K562 (cell line): ENCODE measurements around the gene PARS2. TPM values are rescaled to one million over a fixed set of nuclear protein-coding genes. Genes with fewer than 3 reads are reported as not detected.

Experiments
- CBFA2T3 ChIP-seq: fragments of 450-650 bp; IDR thresholded peaks from 2 replicates; pipeline ENCODE4 v1.6.1; 2017
- CTCF ChIP-seq, 3 experiments: IDR thresholded peaks in 2 of 3; conservative IDR thresholded peaks in 1 of 3; 2 replicates each; pipeline ENCODE4 v1.5.1; 2011 to 2012; ENCODE audit warnings: low read length in 3 of 3, mild to moderate bottlenecking in 3 of 3, control low read depth in 2 of 3, improper control_type of control experiment in 1 of 3, inconsistent platforms in 1 of 3, low read depth in 1 of 3, mixed read lengths in 1 of 3, moderate library complexity in 1 of 3; ENCODE audit not compliant: insufficient read depth in 2 of 3
- FOXP4 ChIP-seq: sonication (generic); formaldehyde crosslinking; IDR thresholded peaks from 2 replicates; pipeline ENCODE4 v1.8.0; 2022; ENCODE audit warnings: mild to moderate bottlenecking, missing genetic modification reagents, borderline replicate concordance
- HCFC1 ChIP-seq: IDR thresholded peaks from 2 replicates; pipeline ENCODE4 v1.6.1; 2012; ENCODE audit warnings: low read depth, low read length, improper control_type of control experiment
- MYC ChIP-seq, 2 experiments: fragments of 250-450 bp in 1 of 2; sonication (Bioruptor Pico) in 1 of 2; IDR thresholded peaks; 2 replicates each; pipeline versions ENCODE4 v1.5.1 to v1.6.1; 2012 to 2021; ENCODE audit warnings: low read depth in 2 of 2, borderline replicate concordance in 1 of 2, improper control_type of control experiment in 1 of 2, low read length in 1 of 2, mild to moderate bottlenecking in 1 of 2, moderate library complexity in 1 of 2
- PML ChIP-seq: IDR thresholded peaks from 2 replicates; pipeline ENCODE4 v1.6.1; 2012; ENCODE audit warnings: low read length, inconsistent platforms
- SIRT6 ChIP-seq: IDR thresholded peaks from one replicate; pipeline ENCODE4 v1.6.1; 2012; ENCODE audit warnings: low read depth, mild to moderate bottlenecking, control low read depth, inconsistent platforms, low read length, moderate library complexity
- SMARCC2 ChIP-seq: fragments of 450-650 bp; IDR thresholded peaks from 2 replicates; pipeline ENCODE4 v1.6.1; 2017; ENCODE audit warnings: antibody characterized with exemption, moderate library complexity, mild to moderate bottlenecking, low read depth
- ZBTB1 ChIP-seq: sonication (generic); formaldehyde crosslinking; IDR thresholded peaks from 2 replicates; pipeline ENCODE4 v1.8.1; 2023; ENCODE audit warnings: missing genetic modification reagents, low read depth, mild to moderate bottlenecking, borderline replicate concordance
- ZNF57 ChIP-seq: fragments of 450-650 bp; formaldehyde crosslinking; IDR thresholded peaks from 2 replicates; pipeline ENCODE4 v1.4.0; 2020; ENCODE audit warnings: mild to moderate bottlenecking, moderate library complexity
- ZNF583 ChIP-seq: fragments of 250-450 bp; sonication (Bioruptor Pico); IDR thresholded peaks from 2 replicates; pipeline ENCODE4 v1.4.0; 2020
- polyA plus RNA-seq, 8 experiments: library from polyadenylated mRNA; depleted of rRNA in 4 of 8; stranded (reverse) in 5 of 8; unstranded in 3 of 8; fragments of >200 nt; fragmentation: Nextera tagmentation in 2 of 8; fragmentation: Illumina TruSeq in 1 of 8; extraction: Ambion mirVana in 2 of 8; extraction: Trizol in 1 of 8; gene quantifications; 2 replicates each; pipeline versions ENCODE4 v1.2.1 to v1.2.3, GENCODE V29; 2011 to 2014; ENCODE audit warnings: inconsistent platforms in 1 of 8, missing spikeins in 1 of 8
- total RNA-seq, 7 experiments: library from RNA; depleted of rRNA in 6 of 7; stranded (reverse); fragments of >200 nt in 6 of 7; fragmentation: Illumina TruSeq in 2 of 7; extraction: Trizol in 2 of 7; gene quantifications; 2 replicates each; pipeline versions ENCODE4 v1.2.1 to v1.2.3, GENCODE V29; 2011 to 2021; ENCODE audit warnings: low replicate concordance in 1 of 7
- TF ChIP-seq, protein P1 (sequence below): fragments of 250-450 bp; sonication (Bioruptor Pico); IDR thresholded peaks from 2 replicates; pipeline ENCODE4 v1.5.0; 2020; ENCODE audit warnings: mild to moderate bottlenecking
- TF ChIP-seq, protein P2 (sequence below): fragments of 450-650 bp; formaldehyde crosslinking; IDR thresholded peaks from 2 replicates; pipeline ENCODE4 v1.4.0; 2020; ENCODE audit warnings: mild to moderate bottlenecking, moderate library complexity
- TF ChIP-seq, protein P3 (sequence below): fragments of 250-450 bp; sonication (Bioruptor Pico); IDR thresholded peaks from 2 replicates; pipeline ENCODE4 v1.5.0; 2021
- TF ChIP-seq, protein P4 (sequence below), 2 experiments: IDR thresholded peaks; 2 replicates each; pipeline ENCODE4 v1.6.1; 2012; ENCODE audit warnings: improper control_type of control experiment in 2 of 2, low read depth in 2 of 2, low read length in 2 of 2, borderline replicate concordance in 1 of 2

The PARS2 gene
- total and polyA plus RNA-seq, 9 of the 15 experiments (the other 6 are each of a cell fraction or from before 2014, with no cell fraction given): 6.3 to 12.4 (median 7.9) TPM

- TF ChIP-seq CTCF (IDR thresholded peaks at IDR 0.05 in 2 of 3, conservative IDR thresholded peaks at IDR 0.05 in 1 of 3; ENCODE audit: insufficient read depth in 2 of 3, low read depth in 1 of 3, low read length in 3 of 3) (peak; percentile 84 to 93 (median 92)), PML (no peak), MYC (IDR thresholded peaks at IDR 0.05; ENCODE audit: low read depth, low read length) (no peak), MYC (CRISPR knock-in tag; IDR thresholded peaks at IDR 0.05; ENCODE audit: borderline replicate concordance, low read depth) (no peak), SMARCC2 (no peak), FOXP4 (CRISPR knock-in tag) (no peak), ZNF57 (CRISPR knock-in tag) (no peak), CBFA2T3 (no peak), SIRT6 (no peak), ZBTB1 (CRISPR knock-in tag) (0 out of 2 replicates have a peak, but pooled peaks have one; percentile 20), HCFC1 (peak; percentile 20; the same call in 1 of the 2 replicates), ZNF583 (CRISPR knock-in tag) (no peak)
- TF ChIP-seq, protein P1, sequence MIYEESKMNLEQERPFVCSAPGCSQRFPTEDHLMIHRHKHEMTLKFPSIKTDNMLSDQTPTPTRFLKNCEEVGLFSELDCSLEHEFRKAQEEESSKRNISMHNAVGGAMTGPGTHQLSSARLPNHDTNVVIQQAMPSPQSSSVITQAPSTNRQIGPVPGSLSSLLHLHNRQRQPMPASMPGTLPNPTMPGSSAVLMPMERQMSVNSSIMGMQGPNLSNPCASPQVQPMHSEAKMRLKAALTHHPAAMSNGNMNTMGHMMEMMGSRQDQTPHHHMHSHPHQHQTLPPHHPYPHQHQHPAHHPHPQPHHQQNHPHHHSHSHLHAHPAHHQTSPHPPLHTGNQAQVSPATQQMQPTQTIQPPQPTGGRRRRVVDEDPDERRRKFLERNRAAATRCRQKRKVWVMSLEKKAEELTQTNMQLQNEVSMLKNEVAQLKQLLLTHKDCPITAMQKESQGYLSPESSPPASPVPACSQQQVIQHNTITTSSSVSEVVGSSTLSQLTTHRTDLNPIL (CRISPR knock-in tag): no peak
- TF ChIP-seq, protein P2, sequence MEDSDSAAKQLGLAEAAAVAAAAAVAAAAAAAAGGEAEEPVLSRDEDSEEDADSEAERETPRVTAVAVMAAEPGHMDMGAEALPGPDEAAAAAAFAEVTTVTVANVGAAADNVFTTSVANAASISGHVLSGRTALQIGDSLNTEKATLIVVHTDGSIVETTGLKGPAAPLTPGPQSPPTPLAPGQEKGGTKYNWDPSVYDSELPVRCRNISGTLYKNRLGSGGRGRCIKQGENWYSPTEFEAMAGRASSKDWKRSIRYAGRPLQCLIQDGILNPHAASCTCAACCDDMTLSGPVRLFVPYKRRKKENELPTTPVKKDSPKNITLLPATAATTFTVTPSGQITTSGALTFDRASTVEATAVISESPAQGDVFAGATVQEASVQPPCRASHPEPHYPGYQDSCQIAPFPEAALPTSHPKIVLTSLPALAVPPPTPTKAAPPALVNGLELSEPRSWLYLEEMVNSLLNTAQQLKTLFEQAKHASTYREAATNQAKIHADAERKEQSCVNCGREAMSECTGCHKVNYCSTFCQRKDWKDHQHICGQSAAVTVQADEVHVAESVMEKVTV (CRISPR knock-in tag): peak; percentile 78
- TF ChIP-seq, protein P3, sequence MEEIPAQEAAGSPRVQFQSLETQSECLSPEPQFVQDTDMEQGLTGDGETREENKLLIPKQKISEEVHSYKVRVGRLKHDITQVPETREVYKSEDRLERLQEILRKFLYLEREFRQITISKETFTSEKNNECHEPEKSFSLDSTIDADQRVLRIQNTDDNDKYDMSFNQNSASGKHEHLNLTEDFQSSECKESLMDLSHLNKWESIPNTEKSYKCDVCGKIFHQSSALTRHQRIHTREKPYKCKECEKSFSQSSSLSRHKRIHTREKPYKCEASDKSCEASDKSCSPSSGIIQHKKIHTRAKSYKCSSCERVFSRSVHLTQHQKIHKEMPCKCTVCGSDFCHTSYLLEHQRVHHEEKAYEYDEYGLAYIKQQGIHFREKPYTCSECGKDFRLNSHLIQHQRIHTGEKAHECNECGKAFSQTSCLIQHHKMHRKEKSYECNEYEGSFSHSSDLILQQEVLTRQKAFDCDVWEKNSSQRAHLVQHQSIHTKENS (CRISPR knock-in tag): no peak
- TF ChIP-seq, protein P4, sequence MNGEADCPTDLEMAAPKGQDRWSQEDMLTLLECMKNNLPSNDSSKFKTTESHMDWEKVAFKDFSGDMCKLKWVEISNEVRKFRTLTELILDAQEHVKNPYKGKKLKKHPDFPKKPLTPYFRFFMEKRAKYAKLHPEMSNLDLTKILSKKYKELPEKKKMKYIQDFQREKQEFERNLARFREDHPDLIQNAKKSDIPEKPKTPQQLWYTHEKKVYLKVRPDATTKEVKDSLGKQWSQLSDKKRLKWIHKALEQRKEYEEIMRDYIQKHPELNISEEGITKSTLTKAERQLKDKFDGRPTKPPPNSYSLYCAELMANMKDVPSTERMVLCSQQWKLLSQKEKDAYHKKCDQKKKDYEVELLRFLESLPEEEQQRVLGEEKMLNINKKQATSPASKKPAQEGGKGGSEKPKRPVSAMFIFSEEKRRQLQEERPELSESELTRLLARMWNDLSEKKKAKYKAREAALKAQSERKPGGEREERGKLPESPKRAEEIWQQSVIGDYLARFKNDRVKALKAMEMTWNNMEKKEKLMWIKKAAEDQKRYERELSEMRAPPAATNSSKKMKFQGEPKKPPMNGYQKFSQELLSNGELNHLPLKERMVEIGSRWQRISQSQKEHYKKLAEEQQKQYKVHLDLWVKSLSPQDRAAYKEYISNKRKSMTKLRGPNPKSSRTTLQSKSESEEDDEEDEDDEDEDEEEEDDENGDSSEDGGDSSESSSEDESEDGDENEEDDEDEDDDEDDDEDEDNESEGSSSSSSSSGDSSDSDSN (IDR thresholded peaks at IDR 0.05; ENCODE audit: borderline replicate concordance in 1 of 2, low read depth in 2 of 2, low read length in 2 of 2): 0 out of 4 replicates have a peak, but pooled peaks of 1 of the 2 experiments have one; percentile 28
Measured at GRCh38 chr1:54810153-54810942, 46.0 kb upstream of the PARS2 start (continued).
